ENCODE data around the gene EFCAB6.

The EFCAB6 gene

DNA sequence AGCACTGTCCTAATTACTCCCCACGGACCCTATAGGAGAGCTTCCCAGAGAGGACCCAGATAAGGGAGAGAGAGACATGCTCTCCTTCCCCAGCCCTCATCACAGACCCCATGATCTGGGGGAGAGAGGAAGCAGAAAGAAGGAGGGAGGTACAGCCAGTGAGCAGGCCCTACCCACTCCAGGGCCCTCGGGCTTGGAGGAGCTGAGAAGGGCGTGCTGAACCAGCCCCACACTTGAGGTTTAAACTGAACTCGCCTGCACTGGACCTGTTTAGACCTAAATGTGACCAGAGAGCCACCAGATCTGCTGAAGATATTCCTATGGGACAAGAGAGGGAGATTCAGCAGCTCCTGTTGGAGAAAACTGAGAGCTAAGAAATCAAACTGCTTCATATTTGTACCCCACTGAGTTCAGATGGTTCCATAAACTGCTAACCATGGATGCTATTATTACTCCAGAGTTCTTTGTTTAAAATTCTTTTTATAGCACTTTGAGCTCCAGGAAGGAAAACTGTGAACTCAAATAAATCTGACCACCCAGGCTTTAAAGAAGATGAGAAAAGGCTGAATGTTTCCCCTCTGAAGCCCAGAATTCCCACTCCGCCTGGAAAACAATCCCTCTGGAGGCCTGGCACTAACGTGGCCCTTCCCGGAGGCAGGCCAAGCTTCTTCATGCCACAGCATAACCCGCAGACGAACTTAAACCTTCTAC lies 67.2 kb downstream of the EFCAB6 start:
- DNase-seq, result no peak

DNA sequence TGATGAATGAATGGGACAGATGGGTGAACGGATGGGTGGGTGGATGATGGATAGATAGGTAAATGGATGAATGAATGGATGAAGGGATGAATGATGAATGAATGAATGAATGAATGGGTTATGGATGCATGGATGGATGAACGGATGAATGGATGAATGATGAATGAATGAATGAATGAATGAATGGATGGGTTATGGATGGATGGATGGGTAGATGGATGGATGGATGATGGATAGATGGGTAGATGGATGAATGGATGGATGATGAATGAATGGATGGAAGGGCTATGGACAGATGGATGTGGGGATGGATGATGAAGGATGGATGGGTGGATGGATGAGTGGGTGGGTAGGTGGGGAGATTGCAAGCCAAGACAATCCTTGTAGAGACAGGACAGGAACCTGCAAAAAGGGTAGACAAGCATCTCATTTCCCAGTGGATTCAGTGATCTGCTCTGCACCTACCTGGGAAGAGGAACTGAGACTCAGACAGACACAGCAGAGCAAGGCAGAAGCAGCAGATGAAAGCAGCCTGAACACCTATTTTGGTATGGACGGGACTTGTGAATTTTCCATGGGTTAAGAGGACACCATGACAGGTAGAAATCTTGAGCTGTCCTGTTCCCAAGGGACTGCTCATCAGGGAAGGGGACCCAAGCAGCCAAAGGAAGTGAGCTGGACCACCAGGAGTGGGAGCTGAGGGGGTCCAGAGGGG lies 68.0 kb downstream of the EFCAB6 start:
- no peak for DNase-seq

DNA sequence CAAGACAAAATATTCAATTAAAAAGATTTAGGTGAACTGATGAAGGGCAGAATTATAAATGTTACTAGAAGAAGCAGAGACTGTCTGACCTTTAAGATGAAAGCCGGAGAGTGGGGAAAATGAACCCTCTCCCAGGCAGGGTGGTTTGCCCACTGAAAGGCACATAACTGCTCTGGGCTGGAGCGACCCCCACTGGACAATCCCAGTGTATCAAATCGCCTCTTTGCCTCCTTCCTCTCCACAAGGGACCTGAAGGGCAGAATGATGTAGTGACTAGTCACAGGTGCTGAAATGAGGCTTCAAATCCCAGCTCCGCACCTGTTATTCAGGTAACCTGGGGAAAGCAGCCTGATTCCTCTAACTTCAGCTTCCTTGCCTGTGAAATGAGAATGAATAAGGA lies 69.0 kb downstream of the EFCAB6 start:
- no peak for DNase-seq

DNA sequence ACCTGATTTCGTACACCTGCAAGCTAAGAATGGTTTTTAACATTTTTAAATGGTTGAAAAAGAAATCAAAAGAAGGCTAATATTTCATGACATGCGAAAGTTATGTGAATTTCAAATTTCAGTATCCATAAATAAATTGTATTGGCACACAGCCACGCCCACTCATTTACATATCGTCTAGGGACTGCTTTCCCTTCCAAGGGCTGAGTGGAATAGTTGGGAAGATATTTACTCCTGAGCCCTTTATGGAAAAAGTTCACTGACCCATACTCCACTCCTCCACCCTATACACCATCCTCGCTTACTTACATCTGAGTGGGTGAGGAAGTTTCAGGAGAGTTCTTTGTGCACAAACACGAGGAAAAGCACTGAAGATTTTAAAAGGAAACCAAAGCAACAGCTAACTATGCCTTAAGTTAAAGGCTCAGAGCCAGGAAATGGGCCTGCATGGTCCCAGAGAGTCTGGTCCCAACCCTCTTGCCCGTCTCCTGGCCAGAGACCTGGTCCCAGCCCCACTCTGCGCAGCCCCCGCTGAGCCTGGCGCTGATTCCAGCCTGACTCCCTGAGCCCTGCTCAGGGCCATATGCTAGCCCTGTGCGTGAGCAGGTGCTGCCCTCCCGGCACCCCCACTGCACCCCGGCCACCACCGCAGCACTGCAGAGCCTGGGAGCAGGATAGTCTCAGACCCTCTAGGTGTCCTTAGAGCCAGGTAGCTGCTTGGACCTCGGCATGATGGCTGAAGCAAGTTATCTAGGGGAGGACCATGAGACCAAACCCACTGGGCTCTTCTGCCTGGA lies 69.8 kb downstream of the EFCAB6 start:
- no peak for DNase-seq

DNA sequence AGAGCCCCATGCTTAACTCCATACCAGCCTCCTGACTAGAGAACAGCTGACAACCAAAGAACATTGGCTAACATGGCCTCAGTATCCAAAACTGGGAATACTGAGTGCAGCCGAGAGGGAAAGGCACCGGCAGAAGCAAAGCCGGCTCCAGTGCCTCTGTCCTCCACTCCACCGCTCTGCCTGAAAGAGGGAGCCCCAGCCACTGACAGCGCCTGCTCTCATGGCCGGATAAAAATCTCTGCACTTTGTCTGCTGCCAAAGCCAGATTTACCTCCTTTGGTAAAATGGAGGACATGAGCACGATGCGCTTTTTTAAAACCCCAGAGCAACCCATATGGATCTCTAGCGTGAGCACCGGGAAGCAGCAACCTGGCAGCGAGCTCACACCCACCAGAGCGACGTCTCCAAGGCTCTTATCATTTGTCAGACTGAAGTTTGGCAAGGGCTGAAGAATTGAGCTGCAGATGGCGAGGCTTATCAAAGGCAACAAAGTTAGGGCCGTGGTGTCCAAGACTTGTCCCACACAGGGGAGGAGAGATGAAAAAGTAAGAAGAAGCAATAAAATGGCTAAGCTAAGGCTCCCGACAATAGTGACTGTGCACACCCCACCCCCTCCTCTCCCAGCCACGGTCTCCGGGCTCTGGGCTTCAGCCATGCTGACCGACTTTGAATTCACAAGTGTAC lies 71.4 kb downstream of the EFCAB6 start:
- no peak for DNase-seq

DNA sequence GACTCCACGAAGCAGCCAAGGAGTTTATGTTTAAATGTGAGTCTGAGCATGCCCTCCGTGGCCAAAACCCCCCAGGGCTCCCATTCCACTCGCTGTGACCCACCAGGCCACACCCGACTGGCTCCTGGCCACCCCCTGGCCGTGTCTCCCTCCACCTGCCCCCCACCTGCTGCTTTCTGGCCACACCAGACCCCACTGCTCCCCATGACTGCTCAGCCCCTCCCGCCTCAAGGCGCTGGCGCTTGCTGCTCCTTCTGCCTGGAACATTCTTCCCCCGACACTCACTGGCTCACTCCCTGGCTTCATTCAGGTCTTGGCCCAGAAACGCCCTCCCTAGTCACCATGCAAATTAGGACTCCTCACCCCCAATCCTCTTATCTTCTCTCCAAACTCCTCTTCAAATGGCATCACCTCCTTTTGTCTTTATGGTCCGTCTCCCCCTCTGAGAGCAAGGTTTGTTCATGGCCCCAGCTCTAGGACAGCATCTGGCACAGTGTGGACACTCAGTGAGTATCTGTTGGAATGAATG lies 72.2 kb downstream of the EFCAB6 start:
- DNase-seq, result no peak

DNA sequence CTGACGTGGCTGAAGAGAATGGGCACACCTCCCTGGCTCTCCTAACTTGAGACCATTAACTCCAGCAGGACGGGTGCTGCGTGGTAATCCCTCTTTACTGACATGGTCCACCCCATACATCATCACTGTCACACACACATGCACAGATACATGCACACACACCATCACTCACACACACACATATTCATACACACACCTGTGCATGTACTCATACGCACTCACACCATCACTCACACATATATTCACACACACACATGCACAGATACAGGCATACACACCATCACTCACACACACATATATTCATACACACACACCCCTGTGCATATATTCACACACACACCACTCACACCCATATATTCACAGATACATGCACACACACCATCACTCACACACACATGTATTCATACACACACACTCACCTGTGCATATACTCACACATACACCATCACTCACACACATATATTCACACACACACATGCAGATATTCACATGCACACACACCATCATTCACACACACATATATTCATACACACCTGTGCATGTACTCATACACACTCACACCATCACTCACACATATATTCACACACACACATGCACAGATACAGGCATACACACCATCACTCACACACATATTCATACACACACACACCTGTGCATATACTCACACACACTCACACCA lies 74.8 kb downstream of the EFCAB6 start:
- no peak for DNase-seq

DNA sequence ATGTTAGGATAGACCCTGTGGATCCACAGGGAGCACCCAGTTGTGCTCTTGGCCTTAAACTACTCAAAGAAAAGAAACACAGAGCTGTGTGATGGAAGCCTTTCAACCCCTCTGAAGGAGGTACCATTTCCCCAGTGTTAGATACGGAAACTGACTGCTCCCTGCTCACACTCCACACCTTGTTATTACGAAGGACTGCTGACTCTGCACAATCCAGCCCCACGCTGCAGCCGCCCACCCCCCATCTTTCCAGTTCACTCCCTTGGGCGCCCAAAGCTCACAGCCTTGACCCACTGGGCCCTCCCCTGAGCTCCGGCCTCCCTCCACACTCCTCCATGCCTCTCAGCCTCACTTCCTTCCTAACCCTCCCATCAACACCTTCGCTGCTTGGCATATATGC lies 75.5 kb downstream of the EFCAB6 start:
- no peak for DNase-seq

DNA sequence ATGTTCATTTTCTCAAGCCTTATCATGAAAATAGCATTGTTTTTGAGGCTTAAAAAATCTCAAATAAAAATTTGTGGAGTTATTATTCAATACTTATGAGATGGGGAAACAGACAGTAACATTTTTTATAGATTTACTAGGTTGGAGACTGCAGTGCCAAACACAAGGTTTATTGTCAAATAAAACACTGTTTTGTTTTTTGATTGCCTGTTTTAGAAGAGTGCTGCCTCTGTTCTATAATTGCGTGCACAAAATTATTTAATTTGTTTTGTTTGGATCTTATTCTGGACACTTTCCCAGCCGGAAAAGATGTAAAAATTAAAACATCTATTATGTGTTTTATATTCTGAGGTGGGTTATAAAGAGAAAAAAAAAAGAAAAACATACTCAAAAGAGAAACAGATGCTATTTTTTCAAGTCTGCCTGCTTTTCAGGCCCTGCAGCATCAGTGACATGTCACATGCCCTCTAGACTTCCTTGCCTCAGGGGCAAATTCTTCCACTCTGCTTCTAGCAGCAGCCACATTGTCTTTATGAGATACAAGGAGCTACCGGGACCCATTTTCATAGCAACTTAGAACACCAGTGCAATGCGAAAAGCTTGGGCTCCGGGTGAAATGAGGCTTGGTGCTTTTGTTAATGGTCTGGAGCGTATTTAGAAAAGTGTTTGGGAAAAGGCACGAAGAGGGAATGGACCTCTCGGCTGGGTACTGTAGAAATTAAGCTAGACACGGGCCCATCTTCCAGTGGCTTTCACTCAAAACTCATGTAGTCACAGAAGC lies 77.5 kb downstream of the EFCAB6 start:
- no peak for DNase-seq

DNA sequence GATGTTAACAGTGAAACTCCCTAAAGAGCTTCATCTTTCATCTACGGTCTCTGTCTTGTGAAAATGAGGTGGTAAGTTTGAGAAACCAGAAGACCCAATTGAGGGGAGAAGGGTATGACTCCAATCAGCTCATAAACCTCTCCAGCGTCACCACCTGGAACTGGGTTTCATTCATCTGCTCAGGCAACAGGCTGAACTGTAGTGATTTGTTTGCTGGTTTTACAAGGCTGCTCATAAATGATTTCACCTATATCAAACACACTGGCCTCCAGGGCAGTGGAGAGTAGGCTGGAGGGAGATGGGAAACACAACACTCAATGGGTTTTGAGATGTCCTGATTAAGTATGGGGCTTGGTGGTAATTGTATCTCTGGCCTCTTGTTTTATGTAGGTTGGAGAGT lies 79.0 kb downstream of the EFCAB6 start:
- DNase-seq, result no peak

DNA sequence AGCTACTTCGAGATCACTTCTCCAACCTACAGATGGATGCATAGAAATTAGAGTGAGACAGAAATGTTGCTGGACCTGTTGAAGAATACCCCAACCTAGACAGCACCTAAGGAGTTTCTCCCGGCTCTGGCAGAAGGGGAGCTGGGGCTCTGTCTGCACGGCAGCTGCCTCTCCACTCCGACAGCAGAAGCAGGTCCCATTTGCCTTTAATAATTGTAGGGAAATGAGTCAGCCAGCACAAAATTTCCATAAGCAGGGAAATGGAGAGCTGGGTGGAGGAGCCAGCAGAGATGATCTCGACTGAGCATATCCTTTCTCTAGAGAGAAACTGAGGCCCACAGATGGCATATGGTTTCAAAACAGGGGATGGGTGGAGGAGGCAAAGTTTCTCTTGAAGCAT lies 80.1 kb downstream of the EFCAB6 start:
- DNase-seq, result peak; percentile 13

DNA sequence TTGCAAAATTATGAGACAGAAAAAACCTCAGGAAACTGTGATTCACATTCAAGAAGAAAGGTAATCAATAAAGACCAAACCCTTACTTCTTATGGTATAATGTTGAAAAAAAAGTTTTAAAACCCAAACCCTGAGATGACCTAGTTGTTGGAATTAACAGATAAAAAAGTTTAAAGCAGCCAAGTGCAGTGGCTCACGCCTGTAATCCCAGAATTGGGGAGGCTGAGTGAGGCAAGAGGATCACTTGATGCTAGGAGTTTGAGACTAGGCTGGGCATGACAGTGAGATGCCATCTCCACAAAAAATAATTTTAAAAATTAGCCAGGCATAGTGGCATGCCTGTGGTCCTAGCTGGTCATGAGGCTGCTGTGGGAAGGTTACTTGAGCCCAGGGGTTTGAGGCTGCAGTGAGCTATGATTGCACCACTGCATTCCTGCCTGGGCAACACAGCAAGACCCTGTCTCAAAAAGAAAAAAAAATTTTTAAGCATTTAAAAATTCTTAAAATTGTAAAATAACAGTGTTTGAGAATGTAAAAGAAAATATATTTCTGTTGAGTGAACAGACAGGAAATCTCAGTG lies 85.1 kb downstream of the EFCAB6 start:
- no peak for DNase-seq

DNA sequence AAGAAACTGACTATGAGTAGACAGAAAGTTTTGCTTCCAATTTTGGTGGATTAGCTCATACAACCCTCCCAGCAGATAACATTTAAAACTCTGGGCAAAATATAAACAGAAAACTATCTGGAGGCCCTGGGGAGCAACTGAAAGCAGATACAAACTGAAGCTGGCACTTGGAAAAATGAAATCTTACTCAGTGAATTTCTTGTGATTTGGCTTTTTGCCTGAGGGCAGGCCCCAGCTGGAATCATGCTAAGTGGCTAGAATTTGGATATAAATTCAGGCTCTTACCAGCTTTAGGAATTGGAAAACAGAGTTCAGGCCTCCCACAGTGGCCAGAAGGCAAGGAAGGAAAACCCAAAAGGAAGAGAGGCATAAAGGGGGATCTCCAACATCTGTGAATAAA lies 85.8 kb downstream of the EFCAB6 start:
- DNase-seq, result no peak

DNA sequence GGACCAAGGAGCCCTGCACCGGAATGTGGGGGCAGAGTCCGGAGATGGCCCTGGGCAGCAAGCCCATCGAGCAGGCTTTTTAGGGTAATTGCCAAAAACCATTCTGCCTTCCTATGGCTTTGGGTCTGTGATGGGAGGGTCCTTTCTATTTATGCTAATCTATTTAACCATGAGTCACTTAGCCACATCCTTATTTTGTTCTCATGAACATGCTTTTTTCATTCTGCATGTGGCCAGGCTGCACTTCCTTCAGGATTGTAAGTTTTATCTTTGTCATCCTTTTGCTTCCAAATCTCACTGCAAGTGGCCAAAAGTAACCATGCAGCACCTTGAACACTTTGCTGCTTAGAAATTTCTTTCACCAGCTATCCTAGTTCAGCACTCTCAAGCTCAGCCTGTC lies 88.3 kb downstream of the EFCAB6 start:
- DNase-seq, result peak; percentile 36

DNA sequence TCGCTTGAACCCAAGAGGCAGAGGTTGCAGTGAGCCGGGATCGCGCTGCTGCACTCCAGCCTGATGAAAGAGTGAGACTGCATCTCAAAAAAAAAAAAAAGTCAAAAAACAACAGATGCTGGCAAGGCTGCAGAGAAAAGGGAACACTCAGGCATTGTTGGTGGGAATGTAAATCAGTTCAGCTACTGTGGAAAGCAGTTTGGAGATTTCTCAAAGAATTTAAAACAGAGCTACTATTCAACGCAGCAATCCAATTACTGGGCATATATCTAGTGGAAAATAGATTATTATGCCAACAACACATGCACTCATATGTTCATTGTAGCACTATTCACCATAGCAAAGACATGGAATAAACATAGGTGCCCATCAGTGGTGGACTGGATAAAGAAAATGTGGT lies 89.7 kb downstream of the EFCAB6 start:
- no peak for DNase-seq

DNA sequence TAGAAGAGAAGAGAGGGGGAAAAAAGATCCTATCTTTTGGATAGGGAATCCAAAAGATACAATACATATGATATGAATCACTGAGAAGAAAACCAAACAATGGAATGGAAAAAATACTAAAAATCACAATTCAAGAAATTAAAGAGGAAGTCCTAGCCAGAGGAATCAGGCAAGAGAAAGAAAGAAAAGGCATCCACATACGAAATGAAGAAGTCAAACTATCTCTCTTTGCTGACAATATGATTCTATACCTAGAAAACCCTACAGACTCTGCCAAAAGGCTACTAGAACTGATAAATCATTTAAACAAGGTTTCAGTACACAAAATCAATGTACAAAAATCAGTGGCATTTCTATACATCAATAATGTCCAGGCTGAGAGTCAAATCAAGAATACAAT lies 91.4 kb downstream of the EFCAB6 start:
- DNase-seq, result no peak

DNA sequence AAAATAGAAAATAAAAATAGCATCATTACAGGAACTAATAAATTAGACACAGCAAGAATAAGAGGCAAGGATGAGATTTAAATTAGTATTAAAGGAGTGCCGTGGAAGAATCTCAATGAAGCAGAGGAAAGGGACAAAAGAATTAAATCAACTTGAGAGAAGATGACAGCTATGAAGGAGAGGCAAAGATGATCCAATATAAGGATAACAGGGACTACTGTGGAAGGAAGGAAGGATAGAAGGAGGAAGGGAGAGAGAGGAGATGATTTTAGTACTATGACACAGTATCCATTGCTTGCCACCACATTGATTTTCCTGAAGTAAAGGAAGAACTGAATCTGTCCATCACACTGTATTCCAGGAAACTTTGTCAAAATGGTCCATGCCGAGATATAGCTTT lies 98.0 kb downstream of the EFCAB6 start:
- DNase-seq, result no peak

DNA sequence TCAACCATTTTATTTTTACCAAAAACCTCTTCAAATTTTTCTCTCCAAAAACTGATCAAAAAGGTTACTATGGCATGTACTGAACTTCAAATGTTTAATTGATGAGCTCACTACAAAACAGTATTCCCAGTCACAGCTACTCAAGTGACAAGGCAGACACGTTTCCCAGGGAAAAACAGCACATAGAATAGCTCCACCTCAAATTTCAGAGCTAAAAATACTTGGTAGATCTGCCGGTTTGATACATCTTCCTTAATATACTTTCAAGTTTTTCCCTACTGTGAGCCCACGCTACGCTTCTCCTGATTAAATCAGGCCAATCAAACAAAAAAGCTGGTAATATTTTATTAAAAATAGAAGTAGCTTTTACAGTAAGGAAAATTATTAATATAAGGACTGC lies 100.4 kb downstream of the EFCAB6 start:
- DNase-seq, result no peak

DNA sequence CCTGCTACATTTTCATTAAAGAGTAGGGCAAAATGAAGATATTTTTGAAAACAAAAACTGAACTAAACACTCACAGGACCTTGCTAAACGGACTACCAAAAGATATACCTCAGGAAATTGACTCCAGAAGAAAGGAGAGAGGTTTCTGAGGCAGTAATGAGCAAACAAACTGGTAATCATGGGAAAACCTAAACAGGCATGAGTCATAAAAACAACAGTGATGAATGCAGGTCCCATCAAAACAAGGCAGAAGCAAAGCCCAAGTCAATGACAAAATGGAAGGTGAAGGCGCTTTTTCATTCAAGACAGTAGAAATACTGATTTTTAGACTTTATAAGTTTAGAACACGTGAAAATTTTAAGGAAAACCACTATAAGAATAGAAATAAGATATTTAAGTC lies 104.5 kb downstream of the EFCAB6 start:
- no peak for DNase-seq

DNA sequence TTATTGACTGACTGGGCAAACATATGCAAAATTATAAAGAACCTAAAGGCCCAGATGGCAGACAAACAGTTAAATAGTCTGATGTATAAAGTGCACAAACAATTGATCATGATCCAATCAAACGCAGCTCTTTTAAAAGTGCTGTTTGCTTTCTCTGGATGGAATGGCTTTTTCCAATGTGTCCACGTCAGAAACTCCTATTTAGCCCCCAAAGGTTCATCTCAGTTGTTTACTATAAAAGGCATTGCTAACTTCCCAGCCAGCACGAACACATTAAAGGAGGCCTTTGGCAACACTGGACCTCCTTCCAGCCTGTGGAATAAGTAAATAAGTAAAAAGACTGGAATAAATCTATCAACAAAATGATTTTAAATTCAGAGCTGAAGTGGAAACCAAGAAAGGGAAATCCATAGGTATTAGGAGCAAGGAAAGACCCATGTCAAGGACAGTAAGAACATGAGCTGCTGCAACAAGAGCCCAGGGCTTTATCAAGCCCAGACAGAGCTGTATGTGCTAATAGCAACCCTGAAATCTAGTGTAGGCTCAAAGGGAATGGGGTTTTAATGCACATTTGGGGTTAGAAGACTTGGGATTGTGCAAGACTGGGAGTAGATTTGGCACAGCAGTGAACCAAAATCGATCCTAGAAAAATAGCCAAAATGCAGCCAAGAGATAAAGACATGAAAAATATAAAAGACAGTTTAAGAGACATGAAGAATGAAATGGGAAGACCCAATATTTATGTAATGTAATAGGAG lies 105.4 kb downstream of the EFCAB6 start:
- no peak for DNase-seq

DNA sequence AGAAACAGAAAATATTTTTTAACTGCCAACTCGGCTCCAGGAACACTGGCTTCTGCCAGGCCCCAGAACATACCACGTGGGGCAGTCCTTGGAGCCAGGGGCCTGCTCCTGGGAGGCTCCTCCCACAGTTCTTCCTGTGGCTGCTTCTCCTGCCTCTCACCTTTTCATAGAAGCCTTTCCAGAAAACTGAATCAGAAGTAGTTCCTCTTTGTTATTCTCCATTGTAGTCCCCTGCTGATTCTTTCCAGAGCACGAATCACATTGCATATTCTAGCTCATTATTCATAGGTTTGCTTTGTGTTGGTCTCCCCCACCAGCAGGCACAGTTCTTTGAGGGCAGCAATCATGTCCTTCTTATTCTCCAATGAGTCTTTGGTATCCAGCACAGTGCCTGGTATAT lies 106.0 kb downstream of the EFCAB6 start:
- DNase-seq, result no peak

Data from fibroblast of skin of right quadriceps (primary cell).